ENCODE results near the gene TNS4.

- TF ChIP-seq POLR2A (IDR thresholded peaks at IDR 0.05; ENCODE audit: low read length) = no peak
- no peak for TF ChIP-seq GATA1 (IDR thresholded peaks at IDR 0.05; ENCODE audit: low read depth, low read length)
Observed at GRCh38 chr17:40436636-40437035, 64.8 kb downstream of the TNS4 start.

All from erythroblast (primary cell).